NCI-H82 (cell line): ENCODE measurements around the gene ADH6.
"Not testable (repeated sequence)": the region's sequence is repeated elsewhere in the genome, so short reads cannot be mapped to it uniquely, and the experiment has no call there.

Experiments
- DNase-seq: peaks from one replicate; lab custom pipeline; 2025; lab: John Stamatoyannopoulos, UW

Gene ADH6

GRCh38 chr4:99219072-99219471 lies at the start of gene ADH6:
Gene ADH6, minus strand, starts transcription at chr4:99219246. Its CDS starts 94 bp downstream, at chr4:99219152.
- no peak for DNase-seq

GRCh38 chr4:99264927-99265326 lies 45.9 kb upstream of the ADH6 start:
- no peak for DNase-seq

GRCh38 chr4:99252746-99253145 lies 33.7 kb upstream of the ADH6 start:
- DNase-seq, result no peak

DNA sequence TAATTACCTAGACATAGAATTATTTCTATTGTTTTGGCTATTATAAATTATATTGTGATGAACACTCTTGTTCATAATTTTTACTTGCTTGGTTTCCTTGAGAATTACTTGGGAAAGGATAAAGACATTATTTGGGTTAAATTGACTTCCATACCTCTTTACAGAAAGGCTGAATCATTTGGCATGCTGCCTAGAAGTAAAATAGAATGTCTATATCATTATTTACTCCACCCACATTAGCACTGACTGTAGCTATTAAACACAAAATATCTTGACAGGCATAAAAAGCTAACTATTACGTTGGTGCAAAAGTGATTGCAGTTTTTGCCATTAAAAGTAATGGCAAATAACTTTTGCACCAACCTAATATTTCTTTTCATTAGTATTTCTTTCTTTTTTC lies 29.7 kb upstream of the ADH6 start:
- no peak for DNase-seq

GRCh38 chr4:99235955-99236354 lies 16.9 kb upstream of the ADH6 start:
- DNase-seq, result no peak

GRCh38 chr4:99234331-99235010 lies 15.4 kb upstream of the ADH6 start:
- no peak for DNase-seq

DNA sequence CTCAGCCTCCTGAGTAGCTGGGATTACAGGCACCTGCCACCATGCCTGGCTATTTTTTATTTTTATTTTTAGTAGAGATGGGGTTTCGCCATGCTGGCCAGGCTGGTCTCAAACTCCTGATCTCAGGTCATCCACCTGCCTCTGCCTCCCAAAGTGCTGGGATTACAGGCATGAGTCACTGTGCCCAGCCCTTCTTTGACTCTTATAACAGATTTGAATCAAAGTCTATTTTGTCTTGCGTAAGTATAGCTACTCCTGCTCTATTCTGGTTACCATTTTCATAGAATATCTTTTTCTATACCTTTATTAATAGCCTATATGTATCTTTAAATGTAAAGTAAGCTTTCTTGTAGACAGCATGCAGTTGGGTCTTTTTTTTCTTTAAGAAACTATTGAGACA lies 14.4 kb upstream of the ADH6 start:
- not testable (repeated sequence) for DNase-seq

GRCh38 chr4:99228706-99229105 lies 9.7 kb upstream of the ADH6 start:
- not testable (repeated sequence) for DNase-seq

DNA sequence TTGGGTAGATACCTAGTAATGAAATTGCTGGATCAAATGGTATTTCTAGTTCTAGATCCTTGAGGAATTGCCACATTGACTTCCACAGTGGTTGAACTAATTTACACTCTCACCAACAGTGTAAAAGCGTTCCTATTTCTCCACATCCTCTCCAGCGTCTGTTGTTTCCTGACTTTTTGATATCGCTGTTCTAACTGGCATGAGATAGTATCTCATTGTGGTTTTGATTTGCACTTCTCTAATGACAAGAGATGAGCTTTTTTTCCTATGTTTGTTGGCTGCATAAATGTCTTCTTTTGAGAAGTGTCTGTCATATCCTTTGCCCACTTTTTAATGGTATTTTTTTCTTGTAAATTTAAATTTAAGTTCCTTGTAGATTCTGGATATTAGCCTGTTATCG lies 8.6 kb upstream of the ADH6 start:
- DNase-seq, result not testable (repeated sequence)

DNA sequence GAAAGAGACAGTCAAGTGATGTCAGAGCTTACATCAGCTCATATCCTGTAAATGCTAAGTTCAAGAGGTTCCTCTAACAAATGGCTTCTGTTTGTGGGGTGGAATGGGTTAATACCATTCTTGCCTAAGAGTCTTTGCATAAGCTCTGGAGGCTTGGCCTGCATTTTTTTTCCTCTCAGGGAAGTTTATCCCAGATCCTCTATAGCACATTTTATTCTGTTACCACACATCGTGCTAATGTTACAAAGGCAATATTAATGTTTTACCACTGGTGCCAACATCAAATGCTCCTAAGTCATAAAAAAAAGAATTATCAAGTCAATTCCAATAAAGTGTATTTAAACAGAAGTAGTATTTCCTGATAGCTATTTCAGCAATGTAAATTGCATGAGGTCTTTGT lies 2.9 kb upstream of the ADH6 start:
- DNase-seq, result no peak

GRCh38 chr4:99219479-99219878 lies 433 bp upstream of the ADH6 start:
- no peak for DNase-seq

DNA sequence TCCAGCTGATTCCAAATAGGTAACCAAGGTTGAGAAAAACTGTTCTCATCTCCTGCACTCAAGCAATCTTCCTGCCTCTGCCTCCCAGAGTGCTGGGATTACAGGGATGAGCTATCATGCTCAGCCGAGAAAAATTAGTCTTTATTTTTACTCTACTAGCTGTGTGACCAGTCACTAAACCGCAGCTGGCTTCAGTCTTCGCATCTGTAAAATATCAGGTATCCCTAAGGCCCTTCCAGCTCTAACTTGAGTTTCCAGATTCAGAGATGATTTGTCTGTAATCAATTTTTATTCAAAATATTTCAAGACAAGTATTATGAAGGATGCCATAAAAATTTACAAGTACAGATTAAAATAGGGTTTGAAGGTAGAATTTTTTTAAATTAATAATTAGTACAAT lies 3.5 kb downstream of the ADH6 start:
- no peak for DNase-seq

DNA sequence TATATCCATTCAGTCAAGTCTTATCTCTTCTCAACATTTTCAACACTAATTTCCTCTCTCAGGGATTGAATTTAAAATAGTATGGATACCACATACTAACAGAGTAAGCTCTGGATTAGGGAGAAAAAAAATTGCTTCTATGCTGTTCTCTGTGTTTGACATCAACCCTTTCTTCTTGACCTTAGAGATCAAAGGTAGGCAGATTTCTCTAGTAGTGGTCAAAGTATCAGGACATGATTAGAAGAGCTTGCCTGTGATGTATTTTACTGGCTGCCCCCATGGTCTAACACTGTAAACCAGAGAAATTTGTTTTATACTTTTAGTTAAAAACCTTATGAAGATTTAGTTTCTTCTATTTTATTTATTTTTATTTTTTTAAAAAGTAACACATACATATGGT lies 8.3 kb downstream of the ADH6 start:
- DNase-seq, result no peak

DNA sequence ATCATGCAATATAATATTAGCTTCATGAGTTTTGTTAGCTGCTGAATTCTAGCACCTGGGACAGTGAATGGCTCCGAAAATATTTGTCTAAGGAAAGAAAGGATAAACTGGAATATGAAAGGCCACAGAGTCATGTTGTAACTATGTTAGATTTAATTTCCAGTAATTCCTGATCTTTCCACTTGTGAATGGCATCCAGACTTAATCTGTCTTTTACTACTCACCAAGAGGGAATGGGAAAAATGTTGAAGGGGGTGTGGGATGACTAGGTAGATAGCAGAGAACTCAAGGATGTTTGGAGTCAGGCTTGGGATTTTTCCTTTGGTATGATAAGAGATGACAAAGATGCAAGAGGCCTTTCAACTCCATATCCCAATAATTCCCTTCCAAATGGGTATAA lies 9.4 kb downstream of the ADH6 start:
- DNase-seq, result no peak

GRCh38 chr4:99208719-99209075 lies 10.3 kb downstream of the ADH6 start:
- DNase-seq, result no peak

DNA sequence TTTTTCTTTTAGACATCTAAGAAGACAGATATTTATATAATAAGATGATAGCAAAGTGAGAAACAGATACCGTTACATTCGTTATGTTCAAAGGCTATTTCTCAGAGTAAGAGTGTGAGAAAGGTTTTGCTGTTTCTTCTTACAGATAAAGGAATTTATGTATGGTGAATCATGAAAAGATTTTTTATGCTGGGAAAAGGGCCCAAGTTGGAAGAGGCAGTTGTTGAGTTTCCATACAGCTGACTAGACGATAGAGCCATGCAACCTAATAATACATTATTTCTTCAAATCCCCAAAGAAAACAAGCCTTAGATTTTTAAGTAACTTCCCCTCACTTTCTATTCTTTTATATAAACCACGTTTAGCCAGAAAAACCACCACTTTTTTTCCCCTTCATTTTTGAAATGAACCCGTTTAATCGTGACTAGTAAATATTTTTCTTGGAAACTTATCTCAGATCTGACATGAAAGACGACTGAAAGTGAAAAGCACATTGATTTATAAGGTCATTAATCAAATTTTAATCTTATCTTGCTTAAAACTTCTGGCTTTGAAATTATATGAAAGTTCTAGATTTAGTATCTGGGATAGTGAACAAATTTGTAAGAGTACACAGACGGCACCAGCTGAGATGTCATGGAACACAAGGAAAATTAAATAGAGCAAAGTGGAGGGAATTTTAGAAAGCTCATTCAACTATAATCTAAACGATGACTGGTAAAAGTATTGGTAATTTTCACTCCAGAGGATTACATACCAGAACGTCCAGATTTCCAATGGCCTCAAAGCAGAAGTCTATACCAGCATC lies 10.9 kb downstream of the ADH6 start:
- no peak for DNase-seq

GRCh38 chr4:99207069-99207743 lies 11.8 kb downstream of the ADH6 start:
- no peak for DNase-seq

DNA sequence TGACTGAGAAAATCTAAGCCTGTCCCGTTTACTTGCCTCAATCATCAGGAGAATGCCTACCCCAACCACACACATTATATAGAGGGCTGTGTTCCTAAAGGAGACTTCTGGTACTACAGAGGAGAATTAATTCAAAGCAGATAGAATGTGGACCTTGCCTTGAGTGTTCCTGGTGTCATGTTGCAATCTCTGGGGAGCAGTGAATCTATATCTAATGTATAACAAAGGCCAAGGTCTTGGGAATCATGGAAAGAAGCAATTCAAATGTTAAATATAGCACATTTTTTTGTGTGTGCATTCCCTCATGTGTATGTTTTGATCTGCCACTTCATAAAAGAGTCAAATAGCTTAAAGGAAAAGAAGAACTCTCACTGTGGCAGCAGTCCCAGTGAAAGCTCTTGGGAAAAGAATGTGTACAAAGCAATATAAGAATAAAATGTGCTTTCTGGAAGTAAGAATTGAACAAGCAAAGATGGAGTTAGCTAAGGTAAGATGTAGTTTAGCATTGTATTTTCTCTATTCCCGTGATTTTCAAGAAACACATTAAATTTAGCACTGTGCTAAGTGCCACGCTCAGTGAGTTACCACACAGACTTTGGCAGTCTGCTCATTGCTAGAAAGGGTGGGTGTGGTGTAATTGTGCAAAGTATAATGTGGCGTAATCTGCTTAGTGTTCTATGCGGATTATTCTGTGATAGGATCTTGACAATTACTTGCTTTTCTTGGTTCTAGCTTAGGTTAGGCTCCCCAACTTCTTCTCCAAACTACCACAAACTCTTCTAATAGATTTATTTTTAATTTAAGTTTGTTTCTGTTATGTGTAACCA lies 13.7 kb downstream of the ADH6 start:
- DNase-seq, result peak; percentile 79

- DNase-seq, result no peak
Measured at GRCh38 chr4:99202536-99202935, 16.5 kb downstream of the ADH6 start.

- DNase-seq, result no peak
Measured at GRCh38 chr4:99202094-99202493, 17.0 kb downstream of the ADH6 start.

DNA sequence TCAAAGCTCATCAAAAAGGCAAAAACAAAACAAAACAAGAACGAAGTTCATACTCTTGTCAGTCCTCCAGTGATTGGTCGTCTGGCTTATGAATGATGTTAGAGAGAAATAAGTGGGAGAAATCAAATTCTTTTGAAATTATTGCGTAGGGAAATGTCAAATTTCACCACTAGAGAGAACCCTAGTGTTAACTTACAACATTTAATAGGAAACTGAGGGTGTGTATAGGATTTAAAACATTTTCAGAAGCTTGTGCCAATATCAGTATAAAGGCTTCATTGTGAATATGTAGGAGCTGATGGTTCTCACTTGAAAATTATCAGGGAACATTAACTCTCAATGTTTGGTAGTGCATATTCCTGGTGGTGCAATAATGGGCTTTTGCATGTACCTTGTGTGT lies 17.4 kb downstream of the ADH6 start:
- DNase-seq, result no peak

- DNase-seq, result no peak
Measured at GRCh38 chr4:99200138-99200537, 18.9 kb downstream of the ADH6 start.
